Islet of Langerhans (tissue), 1 donor: ENCODE results near the gene OSBPL3.

ENCODE experiments used
- FAIRE-seq: peaks from one replicate; lab custom pipeline; 2011; peaks lifted over from hg19 to GRCh38; lab: Jason Lieb, UNC

OSBPL3 gene

DNA sequence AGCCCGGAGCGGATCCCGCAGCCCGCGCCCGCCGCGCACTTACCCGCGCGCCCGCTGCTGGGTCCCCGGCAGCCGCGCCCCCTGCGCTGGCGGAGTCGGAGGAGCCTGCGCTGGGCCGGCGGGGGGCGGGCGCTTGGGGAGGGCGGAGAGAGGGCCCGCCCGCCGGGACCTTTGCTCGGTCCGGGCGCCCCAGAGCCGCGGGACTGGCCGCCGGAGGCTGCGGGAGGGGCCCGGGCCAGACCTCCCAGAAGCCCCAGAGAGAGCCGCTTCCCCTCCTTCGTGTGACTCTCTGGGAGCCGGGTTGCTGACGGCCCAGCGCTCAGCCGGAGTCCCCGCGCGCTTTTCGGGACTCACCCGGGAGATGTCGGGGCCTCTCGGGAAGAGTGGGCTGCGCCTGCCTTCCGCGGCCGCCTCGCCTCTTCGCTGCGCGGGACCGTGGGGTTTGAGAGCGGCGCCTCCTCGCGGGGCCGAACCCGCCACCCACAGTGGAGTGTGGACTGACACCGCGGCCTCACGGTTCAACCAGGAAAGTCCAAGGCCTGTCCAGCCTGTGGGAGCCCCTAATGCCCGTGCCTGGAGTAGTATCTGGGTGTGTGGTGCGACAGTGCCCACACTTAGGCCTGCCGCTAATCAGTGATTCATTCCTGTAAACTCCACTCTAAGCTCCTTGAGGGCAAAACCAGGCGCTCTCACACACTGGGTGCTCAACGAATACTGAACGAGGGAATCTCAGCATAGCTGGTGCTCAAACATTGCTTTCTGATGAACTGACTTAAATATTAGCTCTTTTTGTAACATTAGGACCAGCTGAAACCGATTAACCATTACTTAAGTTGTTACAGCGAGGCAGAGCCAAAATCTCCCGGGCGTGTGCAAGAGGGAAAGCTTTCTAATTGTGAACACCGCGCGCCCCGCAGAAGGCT, 222.4 kb downstream of the OSBPL3 start, which contains the start of gene GSDME:
Gene GSDME, minus strand, starts transcription at position 112 of the 923 bp plus-strand sequence. CDS start 7,690 bp downstream, outside the sequence.
- FAIRE-seq, result no peak

DNA sequence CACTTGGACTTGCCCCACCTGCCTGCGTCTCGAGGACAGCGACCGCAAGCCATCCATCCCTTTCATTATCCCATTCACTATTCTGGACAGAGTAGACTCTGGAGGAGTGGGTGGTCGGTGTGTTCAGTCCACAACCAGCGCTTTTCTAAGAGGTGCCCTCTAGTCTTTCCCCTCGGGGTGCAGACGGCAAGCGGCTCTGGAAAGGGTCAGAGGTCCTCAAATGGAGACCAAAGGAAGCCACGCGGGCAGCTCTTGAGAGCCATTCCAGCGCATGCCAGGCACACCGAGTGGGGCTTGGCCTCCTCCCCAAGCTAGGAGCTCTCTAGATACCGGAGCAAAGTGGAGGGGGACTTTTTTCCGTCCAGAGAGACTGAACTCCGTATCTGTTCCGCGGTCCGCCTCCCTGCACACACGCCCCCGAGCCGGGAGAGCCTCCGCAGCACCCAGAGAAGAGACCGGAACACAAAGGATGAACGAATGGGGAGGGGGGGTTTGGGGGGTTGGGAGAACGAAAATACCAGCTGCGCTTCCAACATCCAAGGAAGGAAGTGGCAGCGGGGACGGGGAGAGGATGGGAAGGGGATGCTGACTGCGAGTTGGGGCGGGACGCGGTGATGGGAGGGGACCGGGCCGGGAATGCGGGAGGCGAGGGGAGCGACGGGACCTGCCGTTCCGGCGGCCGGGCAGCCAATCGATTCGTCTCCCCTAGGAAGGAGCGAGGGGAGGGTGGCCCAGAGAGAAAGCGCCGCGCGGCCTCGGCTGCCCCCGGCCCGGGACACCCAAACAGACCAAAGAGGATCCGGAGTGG, 223.2 kb downstream of the OSBPL3 start:
- no peak for FAIRE-seq

DNA sequence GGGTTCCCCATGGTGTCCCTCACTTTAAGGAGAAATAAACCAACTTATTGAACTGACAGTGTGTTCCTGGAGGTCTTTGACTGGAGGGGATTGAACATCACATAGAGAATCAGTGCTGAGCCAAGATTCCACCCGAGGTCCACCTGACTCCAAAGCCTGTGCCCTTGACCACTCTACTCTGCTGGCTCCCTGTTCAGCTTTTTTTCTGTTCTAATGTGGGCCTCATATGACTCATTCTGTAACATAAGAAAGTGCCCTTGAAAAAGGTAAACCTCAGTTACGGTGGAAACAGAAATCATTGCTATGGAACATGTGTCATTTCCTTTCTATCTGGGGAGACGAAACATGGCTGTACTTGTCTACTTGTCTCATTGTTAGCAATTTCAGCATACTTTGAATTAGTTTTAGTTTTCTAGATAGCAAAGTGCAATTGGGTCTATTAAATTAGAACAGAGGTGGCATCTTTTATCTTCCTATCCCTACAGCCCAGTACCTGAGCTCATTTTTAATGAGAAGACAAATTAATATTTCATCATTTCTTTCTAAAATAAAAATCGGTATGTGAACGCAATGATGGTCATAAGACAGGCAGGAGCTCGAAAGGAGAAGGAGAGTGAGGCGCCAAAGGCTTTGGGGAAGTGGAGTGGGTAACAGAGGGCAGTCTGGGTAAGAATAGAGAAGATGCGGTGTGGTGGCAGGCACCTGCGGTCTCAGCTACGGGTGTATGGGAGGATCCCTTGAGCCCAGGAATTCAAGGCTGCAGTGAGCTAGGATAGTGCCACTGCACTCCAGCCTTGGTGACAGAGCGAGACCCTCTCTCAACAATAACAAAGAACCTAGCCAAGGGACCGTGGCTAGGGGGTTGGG, 224.2 kb downstream of the OSBPL3 start:
- no peak for FAIRE-seq

DNA sequence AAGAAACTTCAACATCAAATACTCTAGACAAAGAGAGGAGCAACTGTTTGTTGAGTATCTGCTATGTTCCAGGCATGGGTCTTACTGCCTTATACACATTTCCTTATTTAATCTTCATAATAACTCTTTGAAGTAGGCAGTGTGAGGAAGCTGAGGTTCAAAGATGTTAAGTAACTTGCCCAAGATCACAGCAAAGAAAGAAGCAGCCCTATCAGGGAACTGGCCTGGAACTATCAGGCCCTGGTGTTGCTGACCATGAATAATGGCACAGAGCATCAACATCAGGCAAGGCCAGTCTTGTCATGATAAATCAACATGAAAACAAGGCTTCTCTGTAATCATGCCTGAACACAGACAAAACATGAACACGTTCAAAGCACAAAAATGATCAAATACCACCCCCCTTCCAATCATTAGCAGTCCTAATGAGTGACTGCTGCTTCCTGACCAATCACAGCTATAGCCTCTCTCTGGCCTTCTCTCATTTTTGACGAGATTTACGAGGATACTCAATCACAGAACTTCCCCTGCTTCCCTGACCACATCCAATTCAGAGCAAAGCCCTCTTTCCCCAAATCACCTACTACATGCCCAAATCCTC, 225.0 kb downstream of the OSBPL3 start:
- FAIRE-seq, result no peak

DNA sequence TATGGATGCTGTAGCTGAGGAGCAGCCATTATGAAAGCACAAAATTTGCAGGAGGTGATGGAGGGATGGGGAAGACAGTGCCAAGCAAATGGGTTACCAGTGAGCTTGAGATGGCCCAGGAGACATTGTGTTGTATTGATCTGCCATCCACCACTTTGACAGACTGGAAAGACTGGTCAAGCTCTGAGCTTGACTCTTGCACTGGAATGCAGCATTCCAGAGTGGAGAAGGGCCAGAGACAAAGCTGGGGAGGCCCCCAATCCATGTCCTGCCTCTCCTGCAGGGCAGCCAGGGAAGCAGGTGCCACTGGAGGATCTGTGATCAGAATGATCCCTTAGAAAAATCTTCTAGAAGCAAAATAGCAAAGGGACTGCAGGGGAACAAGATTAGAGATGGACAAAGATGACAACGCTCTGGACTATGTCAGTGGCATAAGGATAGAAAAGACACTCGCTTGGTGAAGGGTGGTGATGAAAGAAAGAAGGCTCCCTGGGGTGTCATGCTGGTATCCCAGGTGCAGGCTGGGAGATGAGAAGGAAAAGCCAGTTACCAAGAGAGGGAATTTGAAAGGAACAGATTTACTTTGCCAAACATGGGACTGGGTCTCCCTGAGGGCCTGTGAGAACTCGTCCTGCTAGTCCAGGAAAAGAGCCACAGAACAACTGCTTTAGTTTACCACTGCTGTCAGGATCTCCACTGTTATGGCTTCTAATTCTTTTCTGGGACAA, 227.7 kb downstream of the OSBPL3 start:
- no peak for FAIRE-seq

DNA sequence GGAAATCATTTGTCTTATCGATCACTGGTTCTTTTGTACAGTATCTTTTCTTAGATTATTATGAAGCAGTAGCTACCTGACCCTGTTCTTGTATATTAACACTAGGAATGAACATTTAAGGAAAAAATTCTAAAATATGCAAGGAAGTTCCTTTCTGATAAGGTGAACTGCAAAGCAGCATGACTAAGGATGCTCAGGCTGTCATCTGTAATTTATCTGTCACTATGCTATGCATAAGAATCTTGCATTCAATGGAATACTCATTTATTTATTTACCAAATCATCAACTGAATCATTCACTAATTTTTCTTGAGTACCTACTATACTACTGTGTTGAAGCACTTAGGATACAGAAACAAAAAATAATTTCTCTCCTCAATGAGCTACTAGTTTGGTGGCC, 228.5 kb downstream of the OSBPL3 start:
- no peak for FAIRE-seq

DNA sequence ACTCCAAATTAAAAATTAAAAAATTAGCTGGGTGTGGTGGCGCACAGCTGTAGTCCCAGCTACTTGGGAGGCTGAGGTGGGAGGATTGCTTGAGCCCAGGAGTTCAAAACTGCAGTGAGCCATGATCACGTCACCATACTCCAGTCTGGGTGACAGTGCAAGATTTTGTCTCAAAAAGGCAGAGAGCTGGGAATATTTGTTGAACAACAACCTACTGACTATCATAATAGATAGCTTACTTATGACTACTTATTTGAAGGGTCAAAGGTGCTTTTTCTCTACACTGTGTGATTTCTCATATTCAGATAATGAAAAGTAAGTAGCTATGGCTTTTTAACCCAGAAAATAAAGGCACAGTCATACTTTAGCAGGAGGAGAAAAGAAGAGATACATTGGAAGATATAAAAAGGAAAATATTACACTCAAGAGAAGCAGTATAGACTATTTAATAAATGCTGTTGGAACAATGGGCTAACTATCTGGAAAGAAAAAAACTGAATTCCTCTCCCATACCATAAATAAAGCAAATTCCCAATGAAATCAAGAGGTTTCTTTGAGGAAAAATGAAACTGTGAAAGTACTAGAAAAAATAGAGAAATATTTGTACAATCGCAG, 229.4 kb downstream of the OSBPL3 start:
- FAIRE-seq, result no peak

DNA sequence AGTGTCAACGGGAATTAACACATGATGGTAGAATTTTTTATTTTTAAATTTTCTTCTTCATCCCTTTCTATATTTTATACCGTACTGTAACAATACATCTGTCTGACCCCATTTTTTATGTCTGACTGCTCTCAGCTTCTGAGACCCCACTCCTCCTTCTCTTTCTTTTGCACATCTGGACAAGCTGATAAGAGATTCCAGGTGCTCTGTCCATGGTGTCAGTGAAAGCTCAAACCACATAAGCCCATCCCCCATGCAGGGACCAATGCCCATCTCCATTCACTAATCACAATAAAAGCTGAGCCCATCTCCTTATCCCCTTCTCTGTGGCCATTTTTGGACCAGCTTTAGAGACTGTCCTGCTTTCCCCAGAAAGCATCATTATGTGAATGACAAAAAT, 231.5 kb downstream of the OSBPL3 start:
- no peak for FAIRE-seq
